ENCODE results near the gene KRTAP5-1.
A peak's percentile ranks its signal among the peaks of the same experiment; 100 is the strongest.

The KRTAP5-1 gene

GRCh38 chr11:1570531-1570895, 14.6 kb downstream of the KRTAP5-1 start:
- TF ChIP-seq CTCF (IDR thresholded peaks at IDR 0.05), result no peak

GRCh38 chr11:1570001-1570453, 15.1 kb downstream of the KRTAP5-1 start:
- no peak for TF ChIP-seq CTCF (IDR thresholded peaks at IDR 0.05)

- TF ChIP-seq CTCF (IDR thresholded peaks at IDR 0.05), result no peak
Observed at GRCh38 chr11:1569251-1569780, 15.8 kb downstream of the KRTAP5-1 start.

GRCh38 chr11:1568441-1568911, 16.6 kb downstream of the KRTAP5-1 start:
- no peak for TF ChIP-seq CTCF (IDR thresholded peaks at IDR 0.05)

GRCh38 chr11:1567721-1568100, 17.4 kb downstream of the KRTAP5-1 start:
- no peak for TF ChIP-seq CTCF (IDR thresholded peaks at IDR 0.05)

- TF ChIP-seq CTCF (IDR thresholded peaks at IDR 0.05), result no peak
Observed at GRCh38 chr11:1567052-1567720, 17.9 kb downstream of the KRTAP5-1 start.

- peak; percentile 34; the same call in 1 of the 2 replicates for TF ChIP-seq CTCF (IDR thresholded peaks at IDR 0.05)
Observed at GRCh38 chr11:1566381-1567051, 18.6 kb downstream of the KRTAP5-1 start.
